Endothelial cell of umbilical vein (primary cell): Measurements from ENCODE around the gene DIP2C.

ENCODE experiments used
- EZH2 ChIP-seq: IDR thresholded peaks from 2 replicates; pipeline ENCODE4 v1.6.1; 2012; ENCODE audit warnings: borderline replicate concordance, low read depth, mild to moderate bottlenecking, moderate library complexity, low read length, inconsistent platforms; ENCODE audit not compliant: severe bottlenecking
- GATA2 ChIP-seq: IDR thresholded peaks from 2 replicates; pipeline ENCODE4 v1.7.0; 2011; ENCODE audit warnings: low read depth, mild to moderate bottlenecking, moderate library complexity, mixed read lengths, low read length; ENCODE audit not compliant: insufficient read length, insufficient read depth
- JUN ChIP-seq: IDR thresholded peaks from 2 replicates; pipeline ENCODE4 v1.6.1; 2011; ENCODE audit warnings: borderline replicate concordance, low read depth; ENCODE audit not compliant: insufficient read length, insufficient read depth
- POLR2A ChIP-seq: IDR thresholded peaks from 2 replicates; pipeline ENCODE4 v1.6.1; 2012; ENCODE audit warnings: low read depth, mild to moderate bottlenecking, control low read depth, low read length
- TF ChIP-seq, protein P1 (sequence below), 2 donors: IDR thresholded peaks; 1 replicate in 1 of 2; 2 replicates in 1 of 2; pipeline ENCODE4 v1.5.1; 2011; ENCODE audit warnings: low read length in 2 of 2, mild to moderate bottlenecking in 2 of 2, moderate library complexity in 2 of 2, control low read depth in 1 of 2, inconsistent platforms in 1 of 2, low read depth in 1 of 2; ENCODE audit not compliant: insufficient read depth in 1 of 2; ENCODE audit errors: extremely low read depth in 1 of 2
- TF ChIP-seq, protein P2 (sequence below): IDR thresholded peaks from 2 replicates; pipeline ENCODE4 v1.6.1; 2011; ENCODE audit not compliant: insufficient read depth, insufficient read length

DNA sequence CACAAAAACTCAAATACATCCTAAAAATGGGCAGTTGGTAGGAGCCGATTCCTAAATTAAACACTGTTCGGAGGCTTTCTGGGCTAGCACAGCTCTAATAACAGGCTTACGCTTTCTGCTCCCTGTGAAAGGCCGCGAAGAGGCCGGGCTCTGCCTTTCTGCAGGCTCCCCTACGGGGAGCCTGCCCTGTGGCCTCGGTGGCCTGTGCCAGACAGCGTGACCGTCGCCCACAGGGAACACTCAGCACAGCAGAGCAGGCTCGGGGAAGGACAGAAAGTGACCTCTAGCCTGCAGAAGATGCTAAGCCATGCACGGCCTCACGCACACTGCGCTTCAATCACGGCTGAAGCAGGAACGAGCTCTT lies 64.2 kb downstream of the DIP2C start:
- TF ChIP-seq, protein P1, sequence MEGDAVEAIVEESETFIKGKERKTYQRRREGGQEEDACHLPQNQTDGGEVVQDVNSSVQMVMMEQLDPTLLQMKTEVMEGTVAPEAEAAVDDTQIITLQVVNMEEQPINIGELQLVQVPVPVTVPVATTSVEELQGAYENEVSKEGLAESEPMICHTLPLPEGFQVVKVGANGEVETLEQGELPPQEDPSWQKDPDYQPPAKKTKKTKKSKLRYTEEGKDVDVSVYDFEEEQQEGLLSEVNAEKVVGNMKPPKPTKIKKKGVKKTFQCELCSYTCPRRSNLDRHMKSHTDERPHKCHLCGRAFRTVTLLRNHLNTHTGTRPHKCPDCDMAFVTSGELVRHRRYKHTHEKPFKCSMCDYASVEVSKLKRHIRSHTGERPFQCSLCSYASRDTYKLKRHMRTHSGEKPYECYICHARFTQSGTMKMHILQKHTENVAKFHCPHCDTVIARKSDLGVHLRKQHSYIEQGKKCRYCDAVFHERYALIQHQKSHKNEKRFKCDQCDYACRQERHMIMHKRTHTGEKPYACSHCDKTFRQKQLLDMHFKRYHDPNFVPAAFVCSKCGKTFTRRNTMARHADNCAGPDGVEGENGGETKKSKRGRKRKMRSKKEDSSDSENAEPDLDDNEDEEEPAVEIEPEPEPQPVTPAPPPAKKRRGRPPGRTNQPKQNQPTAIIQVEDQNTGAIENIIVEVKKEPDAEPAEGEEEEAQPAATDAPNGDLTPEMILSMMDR (IDR thresholded peaks at IDR 0.05; ENCODE audit: extremely low read depth in 1 of 2, insufficient read depth in 1 of 2, low read depth in 1 of 2, low read length in 2 of 2) = no peak
- TF ChIP-seq EZH2 (no peak), POLR2A (no peak), GATA2 (no peak), JUN (no peak)
- TF ChIP-seq, protein P2, sequence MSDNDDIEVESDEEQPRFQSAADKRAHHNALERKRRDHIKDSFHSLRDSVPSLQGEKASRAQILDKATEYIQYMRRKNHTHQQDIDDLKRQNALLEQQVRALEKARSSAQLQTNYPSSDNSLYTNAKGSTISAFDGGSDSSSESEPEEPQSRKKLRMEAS = no peak
